Measurements from ENCODE around the gene CASP10.

- TF ChIP-seq, protein P1, sequence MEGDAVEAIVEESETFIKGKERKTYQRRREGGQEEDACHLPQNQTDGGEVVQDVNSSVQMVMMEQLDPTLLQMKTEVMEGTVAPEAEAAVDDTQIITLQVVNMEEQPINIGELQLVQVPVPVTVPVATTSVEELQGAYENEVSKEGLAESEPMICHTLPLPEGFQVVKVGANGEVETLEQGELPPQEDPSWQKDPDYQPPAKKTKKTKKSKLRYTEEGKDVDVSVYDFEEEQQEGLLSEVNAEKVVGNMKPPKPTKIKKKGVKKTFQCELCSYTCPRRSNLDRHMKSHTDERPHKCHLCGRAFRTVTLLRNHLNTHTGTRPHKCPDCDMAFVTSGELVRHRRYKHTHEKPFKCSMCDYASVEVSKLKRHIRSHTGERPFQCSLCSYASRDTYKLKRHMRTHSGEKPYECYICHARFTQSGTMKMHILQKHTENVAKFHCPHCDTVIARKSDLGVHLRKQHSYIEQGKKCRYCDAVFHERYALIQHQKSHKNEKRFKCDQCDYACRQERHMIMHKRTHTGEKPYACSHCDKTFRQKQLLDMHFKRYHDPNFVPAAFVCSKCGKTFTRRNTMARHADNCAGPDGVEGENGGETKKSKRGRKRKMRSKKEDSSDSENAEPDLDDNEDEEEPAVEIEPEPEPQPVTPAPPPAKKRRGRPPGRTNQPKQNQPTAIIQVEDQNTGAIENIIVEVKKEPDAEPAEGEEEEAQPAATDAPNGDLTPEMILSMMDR (IDR thresholded peaks at IDR 0.05) = no peak
- TF ChIP-seq POLR2A (IDR thresholded peaks at IDR 0.05) = no peak
Measured at GRCh38 chr2:201273330-201273983, 90.5 kb downstream of the CASP10 start.
